HepG2 (cell line): ENCODE results near the gene EFNA4. TPM values are rescaled to one million over a fixed set of nuclear protein-coding genes. Genes with fewer than 3 reads are reported as not detected.
A peak's percentile ranks its signal among the peaks of the same experiment; 100 is the strongest.

ENCODE experiments used
- CCAR2 ChIP-seq: fragments of 200-400 bp; formaldehyde crosslinking; optimal IDR thresholded peaks from 2 replicates; pipeline ENCODE3; 2018; ENCODE audit warnings: low read depth, mild to moderate bottlenecking, low read length, moderate library complexity
- HNF1A ChIP-seq, 2 experiments: sonication (generic) in 1 of 2; formaldehyde crosslinking in 1 of 2; IDR thresholded peaks; 2 replicates each; pipeline versions ENCODE4 v1.4.0 to v1.6.1; 2016 to 2020; ENCODE audit warnings: borderline replicate concordance in 1 of 2, low read depth in 1 of 2, mild to moderate bottlenecking in 1 of 2, missing genetic modification reagents in 1 of 2
- HNRNPK ChIP-seq: fragments of 200-400 bp; formaldehyde crosslinking; IDR thresholded peaks from 2 replicates; pipeline ENCODE4 v1.6.1; 2018; ENCODE audit warnings: low read length, low read depth, moderate library complexity, mild to moderate bottlenecking; ENCODE audit not compliant: poor library complexity, severe bottlenecking
- PAF1 ChIP-seq: IDR thresholded peaks from 2 replicates; pipeline ENCODE4 v1.6.1; 2016; ENCODE audit warnings: missing genetic modification reagents, missing compliant biosample characterization
- TFDP1 ChIP-seq: IDR thresholded peaks from 2 replicates; pipeline ENCODE4 v1.6.1; 2016; ENCODE audit warnings: missing compliant biosample characterization, missing genetic modification reagents, borderline replicate concordance
- ZNF672 ChIP-seq: sonication (generic); formaldehyde crosslinking; IDR thresholded peaks from 2 replicates; pipeline ENCODE4 v1.8.1; 2022; ENCODE audit warnings: missing genetic modification reagents
- ZNF782 ChIP-seq: sonication (generic); formaldehyde crosslinking; IDR thresholded peaks from 2 replicates; pipeline ENCODE4 v1.4.0; 2020; ENCODE audit warnings: missing genetic modification reagents, mild to moderate bottlenecking, borderline replicate concordance
- polyA plus RNA-seq, 8 experiments: library from polyadenylated mRNA; depleted of rRNA in 3 of 8; stranded (reverse) in 7 of 8; unstranded in 1 of 8; fragments of >200 nt; fragmentation: Illumina TruSeq in 4 of 8; extraction: Trizol in 4 of 8; gene quantifications; 2 replicates each; pipeline versions ENCODE4 v1.2.1 to v1.2.3, GENCODE V29; 2011 to 2016; ENCODE audit warnings: low read depth in 4 of 8, missing spikeins in 1 of 8, mixed read lengths in 1 of 8; ENCODE audit not compliant: insufficient read depth in 1 of 8
- total RNA-seq, 5 experiments: library from RNA; depleted of rRNA; stranded (reverse); fragments of >200 nt; fragmentation: Illumina TruSeq; extraction: Trizol; gene quantifications; 2 replicates each; pipeline ENCODE4 v1.2.3, GENCODE V29; 2016; ENCODE audit warnings: low read depth in 1 of 5
- TF ChIP-seq, protein P1 (sequence below): sonication (generic); formaldehyde crosslinking; IDR thresholded peaks from 2 replicates; pipeline ENCODE4; 2020; ENCODE audit warnings: missing genetic modification reagents, mild to moderate bottlenecking, borderline replicate concordance
- TF ChIP-seq, protein P2 (sequence below): IDR thresholded peaks from 2 replicates; pipeline ENCODE4 v1.6.1; 2016; ENCODE audit warnings: missing genetic modification reagents, missing compliant biosample characterization
- TF ChIP-seq, protein P3 (sequence below): IDR thresholded peaks from 2 replicates; pipeline ENCODE4 v1.4.0; 2020; ENCODE audit warnings: mild to moderate bottlenecking, missing genetic modification reagents
- TF ChIP-seq, protein P4 (sequence below): IDR thresholded peaks from 2 replicates; pipeline ENCODE4 v1.6.1; 2012; ENCODE audit warnings: inconsistent platforms

Gene EFNA4
- total and polyA plus RNA-seq, 2 of the 13 experiments (the other 11 are each of a cell fraction or from before 2014, with no cell fraction given) = 12.0 to 17.2 TPM

DNA sequence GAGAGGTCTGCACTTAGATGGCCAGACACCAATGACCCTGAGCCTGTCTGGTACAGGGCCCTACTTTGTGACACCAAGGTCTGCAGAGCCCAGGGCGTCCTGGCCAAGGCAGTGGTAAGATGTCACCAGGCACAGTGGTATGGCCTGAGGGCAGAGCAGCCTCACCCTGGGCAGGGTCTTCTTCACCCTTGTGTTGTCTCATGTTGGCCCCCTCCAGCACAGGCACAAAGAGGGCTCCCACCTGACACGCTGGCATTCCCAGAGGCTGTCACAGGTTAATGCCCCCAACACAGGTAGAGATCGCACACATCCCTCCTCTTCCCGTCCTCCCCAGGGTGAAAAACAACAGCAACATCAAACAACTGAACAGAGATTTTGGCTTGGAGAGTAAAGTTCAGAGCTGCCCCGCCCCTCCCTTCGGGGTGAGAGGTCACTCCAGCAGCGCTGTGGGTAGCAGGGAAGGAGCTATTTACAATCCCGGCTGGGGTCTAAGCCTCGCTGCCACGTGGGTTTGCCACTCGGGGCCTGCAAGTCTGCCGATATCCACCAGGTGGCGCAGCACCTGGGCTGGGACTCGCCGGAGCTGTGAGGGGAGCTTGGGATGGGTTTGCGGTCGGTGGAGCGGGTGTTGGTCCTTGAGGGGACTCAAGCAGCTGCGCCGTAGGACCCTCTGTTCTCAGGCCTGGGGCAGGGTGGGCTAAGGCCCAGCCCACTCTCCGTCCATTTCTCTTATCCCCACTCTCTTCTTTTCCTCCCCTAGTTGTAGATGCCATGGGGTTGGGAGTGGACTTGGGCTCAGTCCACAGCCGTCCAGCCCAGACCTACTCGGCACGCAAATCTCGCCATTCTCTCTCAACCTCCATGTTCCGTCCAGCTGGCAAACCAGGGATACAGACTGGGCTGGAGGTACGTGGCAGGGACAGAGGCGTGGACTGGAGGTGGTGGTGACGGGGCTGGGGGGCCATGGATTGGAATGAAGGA is 27.8 kb downstream of the EFNA4 start (continued):
- no peak for TF ChIP-seq HNF1A (IDR thresholded peaks at IDR 0.05; ENCODE audit: low read depth)
- no peak; the same call in 1 of the 2 replicates for TF ChIP-seq HNF1A (CRISPR knock-in tag; IDR thresholded peaks at IDR 0.05; ENCODE audit: borderline replicate concordance)
- no peak; the same call in 1 of the 2 replicates for TF ChIP-seq ZNF782 (CRISPR knock-in tag)
- no peak for TF ChIP-seq ZNF672 (CRISPR knock-in tag)
- TF ChIP-seq, protein P1, sequence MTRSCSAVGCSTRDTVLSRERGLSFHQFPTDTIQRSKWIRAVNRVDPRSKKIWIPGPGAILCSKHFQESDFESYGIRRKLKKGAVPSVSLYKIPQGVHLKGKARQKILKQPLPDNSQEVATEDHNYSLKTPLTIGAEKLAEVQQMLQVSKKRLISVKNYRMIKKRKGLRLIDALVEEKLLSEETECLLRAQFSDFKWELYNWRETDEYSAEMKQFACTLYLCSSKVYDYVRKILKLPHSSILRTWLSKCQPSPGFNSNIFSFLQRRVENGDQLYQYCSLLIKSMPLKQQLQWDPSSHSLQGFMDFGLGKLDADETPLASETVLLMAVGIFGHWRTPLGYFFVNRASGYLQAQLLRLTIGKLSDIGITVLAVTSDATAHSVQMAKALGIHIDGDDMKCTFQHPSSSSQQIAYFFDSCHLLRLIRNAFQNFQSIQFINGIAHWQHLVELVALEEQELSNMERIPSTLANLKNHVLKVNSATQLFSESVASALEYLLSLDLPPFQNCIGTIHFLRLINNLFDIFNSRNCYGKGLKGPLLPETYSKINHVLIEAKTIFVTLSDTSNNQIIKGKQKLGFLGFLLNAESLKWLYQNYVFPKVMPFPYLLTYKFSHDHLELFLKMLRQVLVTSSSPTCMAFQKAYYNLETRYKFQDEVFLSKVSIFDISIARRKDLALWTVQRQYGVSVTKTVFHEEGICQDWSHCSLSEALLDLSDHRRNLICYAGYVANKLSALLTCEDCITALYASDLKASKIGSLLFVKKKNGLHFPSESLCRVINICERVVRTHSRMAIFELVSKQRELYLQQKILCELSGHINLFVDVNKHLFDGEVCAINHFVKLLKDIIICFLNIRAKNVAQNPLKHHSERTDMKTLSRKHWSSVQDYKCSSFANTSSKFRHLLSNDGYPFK (CRISPR knock-in tag) = peak; percentile 71; the same call in 1 of the 2 replicates
- TF ChIP-seq HNRNPK = no peak
- TF ChIP-seq, protein P2, sequence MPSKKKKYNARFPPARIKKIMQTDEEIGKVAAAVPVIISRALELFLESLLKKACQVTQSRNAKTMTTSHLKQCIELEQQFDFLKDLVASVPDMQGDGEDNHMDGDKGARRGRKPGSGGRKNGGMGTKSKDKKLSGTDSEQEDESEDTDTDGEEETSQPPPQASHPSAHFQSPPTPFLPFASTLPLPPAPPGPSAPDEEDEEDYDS = 0 out of 2 replicates have a peak, but pooled peaks have one; percentile 44
- TF ChIP-seq CCAR2 = no peak
- TF ChIP-seq, protein P3, sequence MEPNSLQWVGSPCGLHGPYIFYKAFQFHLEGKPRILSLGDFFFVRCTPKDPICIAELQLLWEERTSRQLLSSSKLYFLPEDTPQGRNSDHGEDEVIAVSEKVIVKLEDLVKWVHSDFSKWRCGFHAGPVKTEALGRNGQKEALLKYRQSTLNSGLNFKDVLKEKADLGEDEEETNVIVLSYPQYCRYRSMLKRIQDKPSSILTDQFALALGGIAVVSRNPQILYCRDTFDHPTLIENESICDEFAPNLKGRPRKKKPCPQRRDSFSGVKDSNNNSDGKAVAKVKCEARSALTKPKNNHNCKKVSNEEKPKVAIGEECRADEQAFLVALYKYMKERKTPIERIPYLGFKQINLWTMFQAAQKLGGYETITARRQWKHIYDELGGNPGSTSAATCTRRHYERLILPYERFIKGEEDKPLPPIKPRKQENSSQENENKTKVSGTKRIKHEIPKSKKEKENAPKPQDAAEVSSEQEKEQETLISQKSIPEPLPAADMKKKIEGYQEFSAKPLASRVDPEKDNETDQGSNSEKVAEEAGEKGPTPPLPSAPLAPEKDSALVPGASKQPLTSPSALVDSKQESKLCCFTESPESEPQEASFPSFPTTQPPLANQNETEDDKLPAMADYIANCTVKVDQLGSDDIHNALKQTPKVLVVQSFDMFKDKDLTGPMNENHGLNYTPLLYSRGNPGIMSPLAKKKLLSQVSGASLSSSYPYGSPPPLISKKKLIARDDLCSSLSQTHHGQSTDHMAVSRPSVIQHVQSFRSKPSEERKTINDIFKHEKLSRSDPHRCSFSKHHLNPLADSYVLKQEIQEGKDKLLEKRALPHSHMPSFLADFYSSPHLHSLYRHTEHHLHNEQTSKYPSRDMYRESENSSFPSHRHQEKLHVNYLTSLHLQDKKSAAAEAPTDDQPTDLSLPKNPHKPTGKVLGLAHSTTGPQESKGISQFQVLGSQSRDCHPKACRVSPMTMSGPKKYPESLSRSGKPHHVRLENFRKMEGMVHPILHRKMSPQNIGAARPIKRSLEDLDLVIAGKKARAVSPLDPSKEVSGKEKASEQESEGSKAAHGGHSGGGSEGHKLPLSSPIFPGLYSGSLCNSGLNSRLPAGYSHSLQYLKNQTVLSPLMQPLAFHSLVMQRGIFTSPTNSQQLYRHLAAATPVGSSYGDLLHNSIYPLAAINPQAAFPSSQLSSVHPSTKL (CRISPR knock-in tag) = peak; percentile 82
- TF ChIP-seq PAF1 = no peak
- TF ChIP-seq, protein P4, sequence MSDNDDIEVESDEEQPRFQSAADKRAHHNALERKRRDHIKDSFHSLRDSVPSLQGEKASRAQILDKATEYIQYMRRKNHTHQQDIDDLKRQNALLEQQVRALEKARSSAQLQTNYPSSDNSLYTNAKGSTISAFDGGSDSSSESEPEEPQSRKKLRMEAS = peak; percentile 96
- TF ChIP-seq TFDP1 = peak; percentile 60; the same call in 1 of the 2 replicates
